ENCODE measurements around the gene PCGF3.

The PCGF3 gene

GRCh38 chr4:808860-809570, 103.4 kb downstream of the PCGF3 start:
- no peak for DNase-seq

- peak; percentile 14 for DNase-seq
These were observed 108.3 kb downstream of the PCGF3 start for GRCh38 chr4:813900-814299.

GRCh38 chr4:814312-814850, 108.7 kb downstream of the PCGF3 start:
- no peak for DNase-seq

- DNase-seq, result no peak
These were observed 110.0 kb downstream of the PCGF3 start for GRCh38 chr4:815464-816146.

- no peak for DNase-seq
These were observed 112.7 kb downstream of the PCGF3 start for GRCh38 chr4:818106-818921.

GRCh38 chr4:819401-820229, 114.0 kb downstream of the PCGF3 start:
- no peak for DNase-seq
